ENCODE data around the gene PON3.

PON3 gene

DNA sequence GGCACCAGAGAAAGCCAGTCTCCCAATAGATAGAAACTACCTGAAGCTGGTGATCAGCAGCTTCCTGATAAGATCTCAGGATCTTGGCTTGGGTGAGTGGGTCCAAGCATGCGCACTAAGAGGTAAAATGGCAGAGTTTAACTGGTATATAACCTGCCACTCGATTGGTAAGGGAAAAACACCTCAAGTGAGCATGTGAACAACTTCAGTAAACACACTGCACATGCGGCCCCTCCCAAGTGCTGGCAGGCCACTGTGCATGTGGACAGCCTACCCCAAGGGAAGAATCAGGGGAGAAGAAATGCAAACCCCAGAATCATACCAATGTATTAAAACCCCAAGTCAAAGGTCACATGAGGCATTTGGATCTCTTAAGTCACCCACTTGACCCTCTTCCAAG is 54.1 kb downstream of the PON3 start:
- DNase-seq (ENCODE audit: low read depth in 2 of 2): no peak

DNA sequence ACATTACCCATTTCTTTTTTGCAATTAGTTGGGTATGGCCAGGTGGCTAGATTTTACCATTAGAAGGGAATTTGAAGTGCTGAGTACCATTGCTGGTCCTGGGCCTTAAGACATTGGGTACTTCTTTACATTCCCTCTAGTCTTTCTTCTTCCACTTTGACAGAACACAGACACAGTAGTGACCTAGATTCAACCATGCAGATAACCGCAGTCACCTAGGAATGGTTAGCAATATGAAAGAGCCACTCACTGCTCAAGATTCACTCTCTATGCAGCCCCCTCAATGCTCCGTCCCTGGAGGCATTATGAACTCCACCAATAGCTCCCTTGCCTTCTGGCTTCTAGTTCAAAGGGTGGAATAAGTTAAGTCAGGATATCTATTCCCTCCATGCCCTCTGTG is 55.7 kb downstream of the PON3 start:
- DNase-seq (ENCODE audit: low read depth in 2 of 2): no peak

DNA sequence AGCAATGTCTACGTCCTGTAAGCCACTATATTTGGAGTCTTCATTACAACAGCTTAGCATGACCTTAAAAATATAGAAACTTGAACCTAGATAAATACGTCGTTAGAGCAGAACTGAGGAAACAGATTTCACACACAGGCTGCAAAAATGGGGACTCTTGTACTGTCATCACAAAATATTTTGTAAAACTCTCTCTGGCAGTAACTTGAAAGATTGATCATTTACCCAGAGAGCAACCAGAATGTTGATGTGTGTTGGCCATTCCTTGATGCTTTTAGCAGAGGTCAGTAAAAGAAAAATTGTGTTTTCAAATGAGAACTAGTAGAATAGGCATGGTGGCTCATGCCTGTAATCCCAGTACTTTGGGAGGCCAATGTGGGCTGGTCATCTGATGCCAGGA is 57.3 kb downstream of the PON3 start:
- DNase-seq (ENCODE audit: low read depth in 2 of 2): no peak

DNA sequence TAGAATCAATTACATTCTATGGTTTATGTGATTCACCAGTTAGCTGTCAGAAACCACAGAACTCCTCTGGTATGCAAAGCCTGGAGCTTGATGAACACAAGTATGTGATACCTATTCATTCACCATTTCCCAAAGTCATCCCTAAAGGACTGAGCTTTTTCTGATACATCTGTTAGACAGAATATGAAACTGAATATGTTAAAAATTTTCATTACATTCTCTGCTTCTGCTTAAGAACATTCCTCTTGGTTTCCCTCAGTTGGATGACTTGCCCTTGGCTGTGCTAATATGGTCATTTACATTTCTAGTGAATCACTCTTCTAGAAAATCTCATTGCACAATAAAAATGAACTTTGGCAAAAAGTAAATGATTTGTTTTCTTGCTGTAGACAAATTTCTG is 61.1 kb downstream of the PON3 start:
- DNase-seq (ENCODE audit: low read depth in 2 of 2): no peak

DNA sequence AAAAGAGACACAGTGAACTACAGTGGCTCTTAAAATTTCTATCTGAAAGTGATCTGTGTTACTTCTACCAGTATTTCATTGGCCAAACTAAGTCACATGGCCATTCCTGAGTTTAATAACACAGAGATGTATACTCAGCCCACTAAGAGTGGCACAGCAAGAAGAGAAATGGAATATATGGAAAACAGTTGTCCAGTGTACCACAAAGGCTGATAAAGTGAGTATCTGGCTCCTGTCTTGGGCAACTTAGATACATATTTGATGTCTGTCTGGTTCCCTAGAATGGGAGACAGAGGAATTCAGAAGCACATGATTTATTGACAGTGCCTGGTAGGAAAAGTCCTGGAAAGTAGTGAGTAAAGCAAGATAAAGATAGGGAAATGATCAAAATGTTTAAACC is 61.7 kb downstream of the PON3 start:
- DNase-seq (ENCODE audit: low read depth in 2 of 2): no peak

DNA sequence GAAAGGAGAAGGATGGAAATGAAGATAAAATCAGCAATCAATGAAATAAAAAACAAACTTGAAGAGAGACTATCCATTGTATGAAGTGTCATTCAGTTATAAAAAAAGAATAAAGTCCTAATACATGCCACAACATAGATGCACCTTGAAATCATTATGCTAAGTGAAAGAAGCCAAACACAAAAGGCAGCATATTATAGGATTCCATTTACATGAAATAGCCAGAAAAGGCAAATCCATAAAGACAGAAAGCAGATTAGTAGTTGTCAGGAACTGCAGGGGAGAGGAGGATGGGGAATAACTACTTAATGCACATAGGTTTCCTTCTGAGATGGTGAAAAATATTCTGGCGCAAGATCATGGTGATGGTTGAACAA is 65.2 kb downstream of the PON3 start:
- no peak for DNase-seq (ENCODE audit: low read depth in 2 of 2)

DNA sequence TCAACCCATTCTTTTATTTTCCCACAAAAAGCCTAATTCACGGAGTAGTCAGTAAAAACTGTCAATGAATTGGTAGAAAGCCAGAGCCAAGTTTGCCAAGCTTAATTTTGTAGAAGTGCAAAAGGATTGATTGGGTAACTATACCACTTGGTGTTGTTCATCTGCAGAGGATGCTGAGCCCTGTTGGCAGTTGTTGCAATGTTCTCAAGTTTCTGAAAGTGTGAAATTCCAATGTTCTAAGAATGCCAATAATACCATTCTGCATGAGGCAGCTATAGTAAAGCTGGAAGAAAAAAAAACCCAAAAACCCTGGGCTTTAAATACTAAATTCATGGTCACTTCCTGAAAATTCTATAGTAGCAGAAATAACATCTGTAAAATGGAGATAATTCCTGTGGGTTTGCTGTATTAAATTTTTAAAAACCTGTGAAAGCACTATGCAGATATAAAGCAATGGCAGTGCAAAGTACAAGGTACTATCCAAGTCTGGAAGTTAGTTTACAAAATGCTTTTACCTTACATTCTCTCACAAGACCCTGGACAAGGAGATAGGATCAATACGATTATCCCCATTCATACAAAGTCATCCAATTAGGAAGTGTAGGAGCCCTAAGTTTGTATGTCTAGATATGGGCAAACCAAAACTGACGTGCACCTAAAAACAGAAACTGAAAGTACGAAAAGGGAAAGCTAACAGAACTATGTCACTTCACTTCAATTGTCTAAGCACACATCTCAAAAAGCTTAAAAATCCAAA is 65.8 kb downstream of the PON3 start:
- no peak for DNase-seq (ENCODE audit: low read depth in 2 of 2)

DNA sequence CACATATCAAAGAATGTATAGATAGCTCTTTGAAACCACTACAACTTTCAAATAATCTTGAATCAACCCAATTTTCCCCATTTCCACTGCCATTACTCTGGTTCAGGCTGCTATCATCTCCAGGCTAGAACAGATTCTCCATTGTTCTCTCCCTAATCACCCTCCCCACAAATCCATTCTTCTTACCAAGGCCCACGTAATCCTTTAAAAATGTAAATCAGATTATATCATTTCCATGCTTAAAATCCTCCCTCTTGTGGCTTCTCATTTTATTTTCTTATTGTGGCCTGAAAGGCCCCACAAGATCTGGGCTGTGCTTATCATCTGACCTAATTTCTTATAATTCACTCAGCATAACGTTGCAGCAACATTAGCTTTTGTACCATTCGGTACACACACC is 68.8 kb downstream of the PON3 start:
- no peak for DNase-seq (ENCODE audit: low read depth in 2 of 2)

DNA sequence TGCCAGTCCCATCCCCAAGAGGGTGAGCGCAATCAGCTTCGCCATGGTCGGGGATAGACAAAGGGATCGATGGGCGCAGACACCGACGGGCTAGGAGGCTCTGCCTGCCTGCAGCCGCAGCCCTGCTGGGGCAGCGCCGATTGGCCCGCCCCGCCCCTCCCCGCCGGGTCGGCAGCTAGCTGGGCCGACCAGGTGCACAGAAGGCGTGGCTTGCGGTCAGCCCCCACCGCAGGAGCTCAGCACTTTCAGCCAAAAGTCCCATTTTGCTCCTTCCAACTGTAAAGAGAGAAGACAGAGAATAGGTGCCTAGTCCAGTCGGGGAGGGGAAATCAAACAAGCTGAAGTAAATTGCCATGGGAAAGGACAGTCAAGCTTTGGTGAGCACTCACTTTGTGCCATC is 71.7 kb downstream of the PON3 start, which contains the start of gene PON1:
Gene PON1 (minus strand): TSS at position 102 of the 400 bp plus-strand sequence. CDS start 57 bp downstream, at position 45.
- no peak for DNase-seq (ENCODE audit: low read depth in 2 of 2)

DNA sequence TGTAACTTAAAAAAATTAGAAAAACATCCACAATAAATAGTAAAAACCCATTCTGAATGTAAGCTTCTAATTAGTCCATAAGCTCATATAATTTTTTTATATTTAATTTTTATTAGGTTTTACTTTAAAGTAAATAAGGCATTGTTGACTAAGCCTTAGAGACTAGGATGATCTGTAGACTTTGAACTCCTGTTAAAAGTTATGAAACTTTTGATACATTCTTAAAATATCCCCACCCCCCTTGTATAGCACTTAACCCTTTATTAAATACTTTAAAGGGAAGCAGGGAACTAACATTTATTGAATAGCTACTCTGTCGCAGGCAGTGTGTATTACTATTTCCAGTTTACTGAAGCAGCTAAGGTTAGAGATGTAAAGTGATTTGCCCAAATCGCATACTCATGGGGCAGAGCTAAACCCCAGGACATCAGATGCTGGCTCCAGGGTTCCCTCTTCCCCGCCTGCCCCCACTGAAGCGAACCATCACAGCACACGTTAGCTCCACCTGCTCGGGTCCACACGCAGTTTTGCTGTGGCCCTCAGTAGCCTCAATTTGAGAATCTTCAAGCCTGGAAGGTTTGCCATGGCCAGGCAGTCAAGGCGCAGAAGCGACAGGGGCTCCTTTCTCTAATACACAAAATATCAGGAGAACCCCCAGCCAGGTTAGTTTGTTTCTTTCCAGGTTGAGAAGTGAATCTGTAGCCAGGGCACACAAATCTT is 72.6 kb downstream of the PON3 start:
- DNase-seq (ENCODE audit: low read depth in 2 of 2): no peak

DNA sequence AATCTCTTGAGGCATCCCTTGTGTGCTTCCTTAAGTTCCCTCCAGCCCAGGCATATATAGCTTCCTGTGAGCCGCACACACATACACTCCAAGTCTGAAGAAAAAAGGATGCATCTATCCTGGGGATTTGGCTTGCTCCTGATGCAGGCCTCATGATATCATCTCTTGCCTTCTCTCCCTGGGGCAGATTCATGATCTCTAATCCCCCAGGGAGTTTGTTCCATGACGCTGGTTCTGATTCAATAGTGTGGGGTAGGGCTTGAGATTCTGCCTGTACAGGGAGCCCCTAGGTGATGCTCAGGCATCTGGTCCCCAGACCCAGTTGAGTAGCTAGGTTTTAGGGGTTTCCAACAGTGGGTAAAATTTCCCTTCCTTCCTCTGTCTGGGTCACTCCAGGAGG is 73.3 kb downstream of the PON3 start:
- no peak for DNase-seq (ENCODE audit: low read depth in 2 of 2)

DNA sequence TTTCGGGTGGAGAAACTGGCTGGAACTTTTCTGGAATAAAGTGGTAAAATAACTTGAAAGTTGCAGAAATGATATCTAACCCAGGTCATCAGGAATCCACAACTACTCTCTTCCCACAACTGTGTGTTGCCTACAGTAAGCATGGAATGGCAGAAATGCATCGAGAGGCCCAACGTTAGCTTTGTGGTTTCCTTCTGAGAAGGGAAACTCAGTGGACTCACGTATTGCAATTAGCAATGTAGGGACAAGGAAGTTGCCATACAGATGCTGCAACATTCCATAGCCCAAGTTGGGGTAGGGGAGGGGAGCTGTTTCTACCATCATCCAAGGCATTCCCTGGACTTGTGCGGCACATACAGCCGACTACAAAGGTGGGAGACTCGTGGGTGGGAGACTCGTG is 73.8 kb downstream of the PON3 start:
- DNase-seq (ENCODE audit: low read depth in 2 of 2): no peak

DNA sequence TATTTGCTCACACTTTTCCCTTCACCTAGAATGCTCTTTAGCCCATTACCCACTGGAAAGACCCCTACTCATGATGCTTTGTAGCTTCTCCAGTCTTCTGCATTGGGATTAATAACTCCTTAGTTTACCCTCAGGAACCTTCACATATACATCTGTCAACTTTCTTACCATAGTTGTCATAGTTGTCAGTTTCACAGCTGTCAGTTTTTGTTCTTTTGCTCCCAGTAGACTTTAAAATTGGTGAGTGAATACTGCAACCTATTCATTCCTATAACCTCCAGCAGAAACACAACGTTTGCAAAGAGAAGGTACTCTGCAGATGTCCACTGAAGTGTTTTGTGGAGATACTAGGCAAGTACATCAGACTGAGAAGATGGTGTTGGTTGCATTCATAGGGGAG is 74.5 kb downstream of the PON3 start:
- DNase-seq (ENCODE audit: low read depth in 2 of 2): no peak

DNA sequence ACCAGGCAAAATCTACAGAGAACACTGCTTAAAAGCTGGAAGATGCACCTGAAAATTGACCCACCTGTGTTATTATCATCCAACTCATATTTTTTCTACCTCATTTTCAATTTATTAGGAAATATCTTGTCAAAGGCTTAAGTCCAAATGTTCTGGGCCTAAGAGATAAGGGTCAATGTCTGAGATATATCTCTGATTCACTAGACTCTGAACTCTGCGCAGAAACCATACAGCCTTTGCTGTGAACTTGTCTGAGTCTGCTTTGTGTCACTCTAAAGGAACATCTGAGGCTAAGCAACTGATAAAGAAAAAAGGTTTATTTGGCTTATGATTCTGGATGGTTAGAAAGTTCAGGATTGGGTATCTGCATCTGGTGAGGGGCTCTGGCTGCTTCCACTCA is 75.5 kb downstream of the PON3 start:
- no peak for DNase-seq (ENCODE audit: low read depth in 2 of 2)

DNA sequence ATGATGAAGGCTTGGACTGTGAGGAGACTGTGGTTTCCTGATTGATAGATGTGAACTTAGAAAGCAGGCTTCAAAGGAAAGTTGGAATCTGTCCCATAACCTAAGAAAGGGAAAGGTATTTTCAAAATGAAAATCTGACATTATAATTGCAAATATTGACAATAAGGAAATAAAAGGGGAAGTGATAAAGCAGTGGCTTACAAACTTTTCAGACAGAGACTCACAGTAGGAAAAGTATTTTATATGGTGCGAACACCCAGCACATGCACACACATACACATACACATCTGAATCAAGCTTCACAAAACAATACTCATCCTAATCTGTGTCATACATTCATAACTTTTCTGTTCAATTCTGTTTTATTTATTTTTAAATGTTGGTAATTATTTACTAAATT is 76.6 kb downstream of the PON3 start:
- no peak for DNase-seq (ENCODE audit: low read depth in 2 of 2)

DNA sequence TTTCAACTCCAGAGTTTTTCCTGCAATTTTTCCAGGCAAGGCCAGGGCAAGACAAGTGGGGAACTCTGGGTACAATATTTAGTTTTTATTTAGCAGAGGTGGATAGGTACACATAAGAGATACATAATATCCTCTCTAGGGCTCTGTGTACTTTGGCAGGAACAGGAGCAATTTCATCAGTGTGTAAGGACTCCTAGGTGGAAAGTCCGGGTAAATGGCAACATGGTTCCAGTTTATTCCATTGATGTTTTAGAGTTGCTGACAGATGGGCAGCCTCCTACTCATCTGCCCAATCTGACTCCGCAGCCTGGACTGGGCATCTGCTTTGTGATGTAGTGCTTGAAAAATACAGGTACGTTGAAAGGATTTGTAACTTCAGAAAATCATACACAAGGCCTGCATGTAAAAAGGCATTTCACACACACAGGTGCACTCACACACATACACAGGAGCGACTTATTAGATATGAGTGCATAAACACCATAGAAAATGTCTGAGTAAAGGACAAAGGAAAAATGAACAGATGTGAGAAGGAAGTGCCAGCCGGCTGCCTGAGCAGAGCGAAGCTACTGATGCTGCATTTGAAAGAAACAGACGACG is 77.6 kb downstream of the PON3 start:
- DNase-seq (ENCODE audit: low read depth in 2 of 2): no peak

DNA sequence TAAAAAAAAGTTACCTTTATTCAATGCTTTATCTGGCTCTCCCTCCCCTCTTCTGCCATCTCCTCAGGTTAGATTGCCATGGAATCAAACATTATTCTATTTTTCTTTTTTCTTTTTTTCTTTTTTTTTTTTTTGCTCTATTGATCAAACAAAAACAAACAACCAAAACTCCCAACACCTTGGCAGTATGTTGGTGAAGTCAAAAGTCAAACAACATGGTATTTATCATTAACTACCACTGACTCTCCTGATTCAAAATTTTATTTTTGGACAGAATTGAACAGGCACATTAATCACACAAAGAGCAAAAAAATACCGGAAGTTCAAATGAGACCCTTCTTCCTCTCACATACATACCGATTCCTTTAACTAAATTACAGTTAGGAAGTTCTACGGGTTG is 78.2 kb downstream of the PON3 start:
- DNase-seq (ENCODE audit: low read depth in 2 of 2): no peak

DNA sequence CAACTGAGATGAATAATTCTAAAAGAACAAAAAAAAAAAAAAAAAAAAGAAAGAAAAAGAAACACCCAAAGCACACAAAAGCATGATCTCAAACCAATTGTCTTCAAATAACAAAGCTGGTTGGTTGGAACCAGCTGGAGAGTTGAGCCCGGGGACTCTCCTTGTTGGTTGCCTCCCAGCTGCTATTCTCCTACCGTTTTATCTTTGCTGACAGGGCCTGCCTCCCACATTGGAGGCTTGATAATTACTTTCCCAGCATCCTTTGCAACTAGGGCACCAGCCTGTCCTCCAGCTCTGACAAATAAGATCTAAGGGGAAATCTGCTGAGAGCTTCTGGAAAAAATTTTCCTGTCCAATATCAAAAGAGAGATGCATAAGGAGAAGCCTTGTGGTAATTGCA is 78.6 kb downstream of the PON3 start:
- DNase-seq (ENCODE audit: low read depth in 2 of 2): no peak

DNA sequence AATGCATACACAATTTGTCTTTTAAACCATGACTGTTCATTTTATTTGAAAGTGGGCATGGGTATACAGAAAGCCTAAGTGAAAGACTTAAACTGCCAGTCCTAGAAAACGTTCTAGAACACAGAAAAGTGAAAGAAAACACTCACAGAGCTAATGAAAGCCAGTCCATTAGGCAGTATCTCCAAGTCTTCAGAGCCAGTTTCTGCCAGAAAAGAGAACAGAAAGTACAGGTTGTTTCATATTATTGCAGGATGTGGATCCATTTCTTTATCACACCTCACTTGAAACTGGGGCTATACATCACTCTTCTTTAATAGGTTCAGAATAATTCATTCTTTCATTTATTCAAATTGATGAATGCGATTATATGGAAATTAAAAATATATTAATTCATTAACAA is 79.6 kb downstream of the PON3 start:
- DNase-seq (ENCODE audit: low read depth in 2 of 2): no peak

DNA sequence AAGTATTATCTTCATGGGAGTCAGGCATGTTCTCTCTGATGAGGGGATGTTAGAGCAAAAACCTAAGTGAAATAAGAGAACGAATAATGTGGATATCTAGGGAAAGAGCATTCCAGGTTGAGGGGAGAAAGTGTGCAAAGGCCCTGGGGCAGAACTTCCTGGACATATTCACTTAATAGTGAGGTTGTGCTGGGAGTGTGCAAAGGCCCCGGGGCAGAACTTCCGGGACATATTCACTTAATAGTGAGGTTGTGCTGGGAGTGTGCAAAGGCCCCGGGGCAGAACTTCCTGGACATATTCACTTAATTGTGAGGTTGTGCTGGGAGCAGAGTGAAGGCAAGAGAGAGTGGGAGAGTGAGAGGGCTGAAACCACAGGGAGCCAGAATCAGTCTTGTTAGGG is 83.6 kb downstream of the PON3 start:
- DNase-seq (ENCODE audit: low read depth in 2 of 2): no peak

DNA sequence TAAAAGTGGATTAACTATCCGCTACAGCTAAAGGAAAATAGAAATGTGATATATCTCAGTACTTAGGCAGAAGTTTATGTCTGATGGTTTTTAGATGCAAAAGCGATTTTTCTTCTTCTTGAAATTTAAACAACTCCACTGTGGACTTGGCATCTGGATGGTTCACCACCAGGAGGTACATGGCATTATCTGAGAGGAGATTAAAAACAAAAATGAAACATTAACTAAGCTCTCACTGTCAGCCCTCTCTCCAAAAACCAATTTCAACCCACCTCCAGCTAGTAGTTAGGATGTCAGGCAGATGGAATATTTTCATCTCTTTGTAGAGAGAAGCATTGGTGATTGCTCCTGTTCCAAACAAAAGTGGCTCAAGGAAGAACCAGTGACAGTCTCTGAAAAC is 84.8 kb downstream of the PON3 start:
- DNase-seq (ENCODE audit: low read depth in 2 of 2): no peak

DNA sequence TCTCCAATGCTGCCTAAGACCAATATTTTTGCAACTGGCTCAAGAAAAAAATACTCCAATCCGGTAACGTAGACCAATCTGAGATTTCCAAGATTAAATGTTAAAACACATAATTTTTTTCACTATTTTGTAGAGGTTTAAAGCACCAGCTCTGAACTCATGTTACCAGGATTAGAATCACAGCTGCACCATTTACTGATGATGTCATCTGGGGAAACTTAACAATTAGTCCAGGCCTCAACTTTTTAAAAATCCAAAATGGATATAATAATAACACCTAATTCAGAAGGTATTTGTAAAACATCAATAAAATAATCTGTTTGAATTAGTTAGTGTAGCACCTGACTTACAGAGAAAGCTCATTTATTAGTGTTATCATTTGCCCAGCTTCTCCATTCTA is 86.2 kb downstream of the PON3 start:
- no peak for DNase-seq (ENCODE audit: low read depth in 2 of 2)

Data from stimulated activated CD8-positive, alpha-beta memory T cell treated with anti-CD3 and anti-CD28 coated beads, Interleukin-7, amount 100 ng/mL, for 1 hour (primary cell).